ENCODE measurements around the gene EFNA3.

EFNA3 gene

DNA sequence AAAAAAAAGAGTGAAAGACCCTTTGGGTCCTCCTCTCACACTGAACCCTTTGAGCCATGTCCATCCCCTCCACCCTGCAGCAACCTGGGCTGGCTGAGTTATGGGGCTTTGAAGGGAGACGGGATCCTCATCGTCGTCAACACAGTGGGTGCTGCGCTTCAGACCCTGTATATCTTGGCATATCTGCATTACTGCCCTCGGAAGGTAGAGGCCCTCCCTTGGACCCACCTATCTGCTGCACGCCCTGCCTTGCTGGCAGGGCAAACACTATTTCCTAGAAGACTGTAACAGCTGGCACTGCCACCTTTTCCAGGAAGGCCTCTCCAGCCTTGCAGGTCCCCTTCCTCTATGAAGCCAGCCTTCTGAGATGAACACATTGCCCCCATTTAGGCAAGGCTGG, 58.1 kb downstream of the EFNA3 start:
- DNase-seq, result no peak
